NCI-H446 (cell line): ENCODE data around the gene PLPPR5.
"Not testable (repeated sequence)": the region's sequence is repeated elsewhere in the genome, so short reads cannot be mapped to it uniquely, and the experiment has no call there.

Source experiments
- DNase-seq, 2 experiments: peaks; one replicate each; lab custom pipeline; 2025; lab: John Stamatoyannopoulos, UW

PLPPR5 gene

DNA sequence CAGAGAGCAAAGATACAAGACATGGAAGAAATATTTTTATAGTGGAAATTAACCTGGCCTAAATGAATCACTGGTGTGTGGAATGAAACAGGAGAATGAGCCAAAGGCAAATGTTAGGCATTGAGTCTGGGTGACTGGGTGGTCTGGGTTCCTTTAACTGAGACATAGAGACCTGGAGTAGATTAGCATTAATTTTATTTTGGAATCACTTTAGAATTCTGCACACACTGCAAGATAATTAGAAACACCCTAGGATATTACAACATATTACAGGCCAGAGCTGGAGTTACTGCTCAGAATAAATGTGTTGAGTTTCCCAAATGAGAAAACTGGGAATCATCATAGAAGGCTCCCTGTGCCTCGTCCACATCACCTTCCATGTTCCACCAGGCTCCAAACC lies 85.5 kb downstream of the PLPPR5 start:
- DNase-seq, result no peak

DNA sequence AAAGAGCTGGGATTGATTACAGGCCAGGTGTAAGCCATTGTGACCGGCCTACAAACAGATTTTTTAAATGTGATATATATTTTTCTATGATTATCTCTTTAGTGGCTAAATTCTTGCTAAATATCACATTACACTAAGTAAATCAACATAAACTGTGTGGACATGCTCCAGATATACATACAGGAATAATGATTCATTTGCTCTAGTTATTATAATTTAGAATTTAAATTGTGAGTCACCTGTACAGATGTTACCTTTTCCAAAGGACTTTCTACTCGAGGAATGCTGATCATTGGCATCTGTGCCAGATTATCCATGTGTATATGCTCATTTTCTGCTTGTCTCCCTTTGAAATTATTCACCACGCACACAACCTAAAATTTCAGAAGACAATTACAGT lies 90.1 kb downstream of the PLPPR5 start:
- DNase-seq, result no peak

DNA sequence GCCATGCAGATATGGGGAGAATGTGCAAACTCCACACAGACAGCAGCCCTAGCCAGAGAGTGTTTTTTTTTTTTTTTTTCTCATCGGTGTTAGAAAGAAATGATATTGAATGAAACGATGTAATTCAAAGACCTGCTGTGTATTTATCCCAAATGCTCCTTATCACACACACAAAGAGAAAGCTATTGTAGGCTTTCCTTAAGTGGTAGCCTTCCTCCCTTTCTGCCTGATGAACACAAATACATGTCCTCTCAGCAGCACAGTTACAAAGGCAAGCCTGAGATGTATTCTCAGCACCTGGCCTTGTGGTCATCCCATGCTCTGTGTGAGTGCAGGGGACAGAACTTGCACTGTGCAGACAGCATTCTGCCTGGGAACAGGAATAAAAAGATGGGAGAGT lies 93.8 kb downstream of the PLPPR5 start:
- DNase-seq, result no peak

DNA sequence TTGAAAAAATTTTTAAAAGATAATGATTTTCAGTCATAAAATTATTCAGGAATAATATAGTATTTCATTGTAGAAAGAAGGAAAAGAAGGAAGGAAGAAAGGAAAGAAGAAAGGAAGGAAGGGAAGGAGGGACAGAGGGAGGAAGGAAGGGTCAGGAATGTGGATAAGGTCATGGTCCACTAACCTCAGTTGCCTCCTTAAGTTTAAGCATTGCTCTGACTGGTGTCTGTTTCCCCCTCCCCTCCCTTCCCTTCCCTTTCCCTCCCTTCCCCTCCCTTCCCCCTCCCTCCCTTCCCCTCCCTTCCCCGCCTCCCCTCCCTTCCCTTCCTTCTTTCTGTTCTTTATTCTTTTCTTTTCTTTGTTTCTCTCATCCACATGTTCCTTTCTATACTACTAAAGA lies 95.7 kb downstream of the PLPPR5 start:
- DNase-seq, result no peak

DNA sequence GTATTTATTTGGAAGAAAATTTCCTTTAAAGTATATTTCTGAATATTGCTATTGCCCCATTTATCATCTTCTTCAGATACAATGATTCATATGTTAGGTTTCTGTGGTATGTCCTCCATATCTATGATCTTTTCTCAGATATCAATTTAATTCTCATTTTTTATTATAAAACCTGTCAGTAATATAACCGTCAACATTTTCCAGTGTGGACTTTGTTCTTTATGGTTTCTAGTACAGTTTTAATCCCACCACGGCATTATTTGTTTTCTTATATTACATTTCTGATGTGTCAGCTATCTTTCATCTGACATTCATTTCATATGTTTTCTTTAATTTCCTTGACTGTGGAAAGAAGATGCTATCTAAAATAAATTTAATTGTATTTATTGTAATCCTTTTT lies 97.9 kb downstream of the PLPPR5 start:
- DNase-seq, result no peak

DNA sequence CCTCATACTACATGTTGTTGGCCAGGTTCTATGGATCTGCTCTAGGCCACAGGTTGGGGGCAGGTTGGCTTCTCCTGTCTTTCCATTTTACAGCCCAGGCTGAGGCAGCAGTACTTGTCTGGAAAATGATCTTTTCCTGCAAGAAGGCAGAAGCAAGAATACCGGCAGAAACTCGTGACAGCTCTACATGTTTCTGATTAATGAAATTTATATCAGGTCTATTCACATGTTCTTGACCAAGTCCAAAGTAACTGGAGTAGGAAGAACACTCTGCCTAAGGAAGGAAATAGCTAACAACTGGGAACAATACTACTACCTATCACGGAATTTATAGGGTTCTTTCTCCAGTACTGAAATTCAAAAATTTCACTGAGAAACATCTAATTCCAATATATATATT lies 98.3 kb downstream of the PLPPR5 start:
- DNase-seq, result no peak

DNA sequence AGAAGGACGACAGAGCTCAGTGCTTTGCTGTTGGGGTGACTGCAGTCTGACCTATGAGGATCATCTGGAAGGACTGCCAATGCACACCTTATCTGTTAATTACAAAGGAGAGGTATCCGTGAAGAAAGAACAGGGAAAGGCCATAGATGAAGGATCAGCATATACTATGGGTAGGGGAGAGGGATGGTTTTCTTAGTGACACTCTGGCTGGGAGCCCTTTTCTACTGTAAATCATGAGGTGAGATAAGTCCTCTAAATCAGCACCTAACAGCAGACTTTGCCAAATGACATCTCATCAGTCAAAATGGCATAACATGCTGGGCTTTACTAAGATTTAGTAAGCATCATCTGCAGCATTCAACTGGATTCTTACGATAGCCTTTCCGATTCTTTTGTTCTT lies 100.0 kb downstream of the PLPPR5 start:
- DNase-seq, result no peak

DNA sequence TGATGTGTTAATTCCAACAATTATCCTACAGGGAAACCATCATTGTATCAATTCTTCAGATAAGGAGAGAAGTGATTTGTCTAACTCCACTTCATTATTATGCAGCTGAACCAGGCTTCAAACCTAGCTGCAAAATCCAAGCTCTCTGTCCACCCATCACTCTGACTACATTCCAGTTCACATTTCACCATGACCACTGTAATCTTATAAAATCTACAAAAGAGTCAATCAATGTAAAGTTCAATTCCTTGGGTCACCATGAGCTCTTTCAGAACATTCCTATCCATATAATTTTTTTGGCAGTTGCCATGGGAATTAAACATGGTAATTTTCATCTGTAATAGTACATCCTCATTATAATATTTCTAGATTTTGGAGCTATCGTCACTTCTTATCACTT lies 100.9 kb downstream of the PLPPR5 start:
- no peak for DNase-seq

DNA sequence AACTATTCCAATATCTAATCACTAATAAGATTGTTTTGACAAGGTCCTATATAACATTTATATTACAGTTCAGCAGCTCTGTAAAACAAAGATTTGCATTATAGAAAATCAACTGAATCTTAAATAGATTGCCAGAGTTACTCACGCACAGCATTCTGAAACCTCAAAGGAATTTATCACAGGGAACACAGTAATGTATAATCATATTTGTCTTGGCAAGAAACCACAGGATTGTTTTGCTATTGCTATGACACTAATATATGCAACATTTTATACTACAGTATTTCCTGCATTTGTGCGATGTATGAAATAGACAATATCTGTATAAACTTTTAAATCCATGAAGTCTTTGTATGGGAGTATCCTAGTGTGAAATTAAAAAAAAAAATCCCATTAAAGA lies 101.4 kb downstream of the PLPPR5 start:
- DNase-seq, result no peak

DNA sequence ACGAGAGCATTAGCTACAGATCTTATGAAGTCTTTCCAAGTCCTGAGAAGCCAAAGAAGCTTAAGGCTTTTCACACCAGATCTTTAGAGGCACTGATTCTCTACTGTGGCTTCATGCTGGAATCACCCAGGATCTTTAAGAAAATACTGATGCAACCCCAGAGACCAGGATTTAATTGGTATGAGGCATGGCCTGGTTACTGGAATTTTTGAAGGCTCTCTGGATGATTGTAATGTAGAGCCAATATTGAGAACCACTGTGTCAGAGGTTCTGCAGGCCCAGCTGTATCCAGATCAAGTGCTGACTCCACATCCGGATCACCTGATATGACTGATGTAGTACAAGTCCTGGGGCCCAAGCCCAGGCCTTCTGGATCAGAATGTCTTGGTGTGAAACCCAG lies 105.7 kb downstream of the PLPPR5 start:
- DNase-seq, result no peak

DNA sequence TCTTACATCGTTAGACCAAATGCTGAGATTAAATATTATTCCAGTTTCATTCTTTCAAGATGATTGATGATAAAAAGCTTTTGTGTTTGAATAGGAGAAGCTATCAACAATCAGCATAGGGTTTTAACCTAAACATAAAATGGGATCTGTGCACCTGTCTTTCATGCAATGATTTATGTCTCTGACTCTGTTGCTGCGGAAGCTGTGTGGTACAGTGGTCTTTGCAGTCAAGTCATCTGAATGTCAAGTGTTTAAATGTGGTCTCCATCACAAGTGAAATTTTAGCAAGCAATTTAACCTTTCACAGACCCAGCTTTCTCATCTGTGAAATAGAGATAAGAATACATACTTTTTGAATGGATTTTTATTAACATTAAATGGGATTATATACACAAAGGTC lies 107.2 kb downstream of the PLPPR5 start:
- no peak for DNase-seq

DNA sequence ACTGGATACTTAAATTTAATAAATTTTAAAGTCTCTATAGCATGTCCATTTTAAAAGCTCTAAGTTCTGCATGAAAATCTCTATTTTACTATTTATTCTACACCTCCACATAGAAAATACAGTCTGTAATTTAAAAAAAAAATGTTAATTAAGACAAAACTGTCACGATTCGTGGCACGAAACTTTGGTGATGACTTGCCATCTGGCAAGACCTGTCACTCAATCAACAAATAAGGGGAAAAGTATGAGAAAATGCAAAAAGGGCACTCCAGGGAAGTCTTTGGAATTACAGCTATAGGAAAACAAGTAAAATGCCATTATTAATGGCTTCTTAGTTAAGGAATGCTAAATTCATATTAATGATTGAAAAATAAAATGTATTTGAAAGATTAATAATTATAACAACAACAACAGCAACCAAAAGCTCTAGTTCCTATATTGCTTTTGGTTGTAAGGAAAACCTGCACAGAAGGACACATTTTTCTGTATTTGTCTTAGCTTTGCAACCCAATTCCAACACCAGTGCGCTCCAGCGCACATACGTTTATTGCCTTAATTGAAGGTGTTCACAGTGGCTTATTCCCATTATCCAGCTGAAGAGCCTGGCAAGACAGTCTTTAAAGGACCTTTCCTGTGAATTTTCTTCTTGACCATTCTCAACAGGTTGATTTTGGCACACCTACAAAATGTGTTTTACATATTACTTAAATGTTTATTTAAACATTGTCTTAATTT lies 107.8 kb downstream of the PLPPR5 start:
- DNase-seq, result no peak

DNA sequence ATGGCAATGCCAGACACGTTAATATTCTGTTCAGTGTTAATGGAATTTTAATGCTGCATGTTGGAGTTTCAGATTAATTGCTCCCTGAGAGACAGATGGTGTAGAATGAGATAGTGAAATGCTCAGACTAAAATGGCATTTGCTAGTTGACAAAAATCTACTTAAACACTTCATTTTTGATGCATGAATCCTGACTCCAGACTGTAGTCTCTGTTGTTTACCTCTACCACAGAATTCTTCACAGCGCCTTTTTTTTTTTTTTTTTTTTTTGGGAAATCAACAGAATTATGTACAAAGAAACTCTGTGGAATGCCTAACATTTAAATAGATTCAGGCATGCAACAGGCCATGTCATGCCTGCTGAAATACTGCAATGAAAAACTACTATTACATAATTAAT lies 111.3 kb downstream of the PLPPR5 start:
- DNase-seq, result peak; percentile 21 to 46

DNA sequence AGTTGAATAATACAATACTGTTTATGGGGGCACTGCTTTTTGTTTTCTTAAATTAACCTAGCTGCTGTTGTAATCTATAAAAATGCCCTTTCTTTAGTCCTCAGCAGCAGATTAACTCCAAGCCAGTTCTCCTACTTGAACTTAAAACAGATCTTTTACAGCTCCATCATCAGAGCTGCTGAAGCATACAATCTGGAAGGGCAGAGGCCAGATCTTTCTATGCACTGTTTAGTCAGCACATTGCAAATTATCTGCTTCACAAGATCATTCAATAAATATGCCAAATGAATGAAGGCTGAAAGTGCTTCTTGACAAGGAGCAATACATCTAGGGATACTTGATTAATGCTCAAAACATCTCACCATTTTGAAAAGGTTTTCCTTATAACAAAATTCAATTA lies 115.8 kb downstream of the PLPPR5 start:
- peak; percentile 44 to 71 for DNase-seq

DNA sequence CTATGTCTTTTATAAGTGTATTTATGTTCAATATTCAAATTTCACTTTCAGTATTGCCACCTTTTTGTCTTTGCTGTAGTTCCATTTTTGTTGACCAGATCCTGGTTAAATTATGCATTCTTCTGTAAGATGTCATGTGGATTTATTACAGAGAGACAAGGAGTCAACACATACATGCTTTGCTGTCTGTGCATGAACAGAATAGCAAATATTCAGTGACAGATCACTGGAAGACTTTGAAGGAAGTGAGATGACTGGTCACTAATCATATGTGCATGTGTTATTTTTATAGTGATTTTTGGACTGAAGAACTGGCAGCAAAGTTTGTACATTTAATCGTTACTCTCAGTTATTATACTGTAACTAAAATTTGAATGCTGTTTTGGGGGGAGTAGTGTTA lies 117.2 kb downstream of the PLPPR5 start:
- DNase-seq, result no peak

DNA sequence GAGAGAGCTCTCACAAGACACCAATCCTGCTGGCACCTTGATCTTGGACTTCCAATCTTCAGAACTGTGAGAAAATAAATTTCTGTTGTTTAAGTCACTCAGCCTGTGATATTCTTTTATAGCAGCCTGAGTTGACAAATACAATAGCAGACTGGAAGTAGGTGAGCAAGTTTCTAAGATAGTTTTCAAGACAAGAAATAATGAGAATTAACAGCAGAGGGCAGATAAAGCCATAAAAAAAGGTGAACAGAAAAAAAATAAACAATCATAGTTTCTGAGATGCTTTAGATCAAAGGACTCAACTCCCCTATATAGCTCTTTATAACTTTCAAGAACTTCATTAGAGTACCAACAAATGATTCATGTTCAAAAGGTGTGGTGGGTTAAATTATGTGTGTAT lies 119.8 kb downstream of the PLPPR5 start:
- no peak for DNase-seq

DNA sequence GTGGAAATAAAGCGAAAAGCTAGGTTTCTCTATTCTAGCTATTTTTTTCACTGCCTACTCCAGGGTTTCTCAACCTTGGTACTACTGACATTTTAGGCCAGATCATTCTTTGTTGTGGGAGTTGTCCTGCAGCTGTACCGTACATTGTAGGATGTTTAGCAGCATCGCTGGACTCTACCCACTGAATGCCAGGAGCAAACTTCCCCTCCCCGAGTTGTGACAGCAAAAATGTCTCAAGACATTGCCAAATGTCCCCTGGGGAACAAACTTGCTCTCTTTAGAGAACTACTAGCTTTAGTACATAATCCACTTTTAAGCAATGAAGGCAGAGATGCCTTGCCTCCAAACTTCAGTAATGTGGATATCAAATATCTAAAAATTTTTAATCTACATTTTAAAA lies 122.8 kb downstream of the PLPPR5 start:
- DNase-seq, result no peak

DNA sequence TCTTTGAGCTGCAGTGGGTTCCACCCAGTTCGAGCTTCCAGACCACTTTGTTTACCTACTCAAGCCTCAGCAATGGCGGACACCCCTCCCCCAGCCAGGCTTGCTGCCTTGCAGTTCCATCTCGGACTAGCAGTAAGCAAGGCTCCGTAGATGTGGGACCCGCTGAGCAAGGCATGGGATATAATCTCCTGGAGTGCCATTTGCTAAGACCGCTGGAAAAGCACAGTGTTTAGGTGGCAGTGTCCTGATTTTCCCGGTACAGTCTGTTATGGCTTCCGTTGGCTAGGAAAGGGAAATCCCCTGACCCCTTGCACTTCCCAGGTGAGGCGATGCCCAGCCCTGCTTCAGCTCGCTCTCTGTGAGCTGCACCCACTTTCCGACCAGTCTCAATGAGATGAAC lies 123.4 kb downstream of the PLPPR5 start:
- not testable (repeated sequence) for DNase-seq

DNA sequence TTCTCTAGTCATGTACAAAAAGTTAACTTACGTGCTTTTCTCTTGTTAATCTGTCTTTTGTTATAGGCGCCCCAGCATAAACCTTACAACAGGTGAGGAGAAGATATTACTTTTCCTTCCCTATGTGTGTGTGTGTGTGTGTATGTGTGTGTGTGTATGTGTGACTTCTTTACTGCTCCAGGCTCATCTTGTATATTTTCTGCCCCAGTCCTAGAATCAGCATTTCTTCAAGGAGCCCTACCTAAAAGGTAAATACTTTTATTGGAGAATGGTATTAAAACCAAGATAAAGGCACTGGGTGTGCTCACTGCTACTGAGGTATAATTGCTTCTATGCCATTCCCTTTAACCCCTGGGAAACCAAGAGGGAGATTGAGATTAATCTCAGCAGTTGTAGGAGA lies 129.8 kb downstream of the PLPPR5 start:
- no peak for DNase-seq

DNA sequence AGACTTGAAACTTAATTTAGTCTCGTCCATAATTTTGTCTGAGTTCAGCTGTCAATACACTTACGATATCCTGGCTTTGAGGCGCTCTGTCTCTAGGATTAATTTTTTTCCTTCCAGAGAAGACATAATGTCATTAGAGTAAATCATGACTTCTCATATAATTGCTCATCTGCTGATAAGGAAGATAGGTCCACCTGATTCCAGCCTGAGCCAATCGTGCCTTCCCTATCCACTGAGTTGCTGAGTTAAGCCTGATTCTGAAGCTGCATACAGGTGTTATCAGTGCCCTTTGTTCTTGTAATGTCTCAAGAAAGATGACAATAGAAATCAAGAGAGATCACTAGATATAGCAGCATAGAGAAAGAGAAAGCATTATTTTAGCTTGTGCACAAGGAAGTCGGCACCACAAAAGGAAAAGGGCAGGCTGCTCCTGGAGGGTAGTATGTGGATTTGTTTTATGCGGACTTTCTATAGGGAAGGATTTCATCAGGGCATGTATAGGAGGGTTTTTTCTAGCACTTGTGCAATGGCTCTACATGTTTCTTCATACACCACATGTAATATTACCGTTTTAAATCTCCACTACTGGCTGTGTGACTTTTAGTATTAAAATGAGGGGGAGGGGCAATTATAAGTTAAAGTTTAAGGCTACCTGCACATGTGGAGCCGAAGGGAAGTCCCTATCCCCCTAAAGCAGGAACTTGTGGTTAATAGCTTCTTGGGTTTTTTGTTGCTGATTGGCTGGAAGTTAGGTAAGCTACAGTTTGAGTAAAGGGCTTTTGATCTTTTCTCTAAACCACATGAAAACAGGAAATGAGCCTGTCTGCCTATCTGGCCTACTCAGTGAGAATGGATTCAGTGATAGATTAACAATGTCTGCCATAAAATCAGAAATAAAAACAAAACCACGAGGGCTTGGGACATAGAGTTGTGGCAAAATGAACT lies 133.4 kb downstream of the PLPPR5 start:
- DNase-seq, result no peak

DNA sequence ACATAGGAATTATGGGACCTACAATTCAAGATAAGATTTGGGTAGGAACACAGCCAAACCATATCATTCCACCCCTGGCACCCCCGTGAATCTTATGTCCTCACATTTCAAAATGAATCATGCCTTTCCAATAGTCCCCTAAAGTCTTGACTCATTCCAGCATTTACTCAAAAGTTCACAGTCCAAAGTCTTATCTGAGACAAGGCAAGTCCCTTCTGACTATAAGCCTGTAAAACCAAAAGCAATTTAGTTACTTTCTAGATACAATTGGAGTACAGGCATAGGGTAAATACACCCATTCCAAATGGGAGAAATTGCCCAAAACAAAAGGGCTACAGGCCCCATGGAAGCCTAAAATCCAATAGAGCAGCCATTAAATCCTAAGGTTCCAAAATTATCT lies 138.9 kb downstream of the PLPPR5 start:
- no peak for DNase-seq

DNA sequence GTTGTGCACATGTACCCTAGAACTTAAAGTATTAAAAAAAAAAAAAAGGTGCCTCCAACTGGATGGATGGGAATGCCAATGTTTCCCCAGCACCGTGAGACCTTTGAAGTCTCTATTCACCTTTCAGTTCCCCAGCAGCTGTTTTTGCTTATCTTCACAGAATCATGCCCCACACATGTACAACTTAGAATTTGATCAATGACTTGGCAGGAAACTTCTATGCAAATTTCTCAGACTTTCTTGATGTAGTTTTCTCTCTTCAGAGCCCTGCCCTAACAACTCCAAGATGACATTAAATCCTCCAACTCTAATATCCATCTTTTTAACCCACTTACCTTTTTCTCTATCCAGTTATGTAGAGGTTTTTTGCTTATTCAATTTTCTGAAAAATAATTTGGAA lies 144.3 kb downstream of the PLPPR5 start:
- no peak for DNase-seq

DNA sequence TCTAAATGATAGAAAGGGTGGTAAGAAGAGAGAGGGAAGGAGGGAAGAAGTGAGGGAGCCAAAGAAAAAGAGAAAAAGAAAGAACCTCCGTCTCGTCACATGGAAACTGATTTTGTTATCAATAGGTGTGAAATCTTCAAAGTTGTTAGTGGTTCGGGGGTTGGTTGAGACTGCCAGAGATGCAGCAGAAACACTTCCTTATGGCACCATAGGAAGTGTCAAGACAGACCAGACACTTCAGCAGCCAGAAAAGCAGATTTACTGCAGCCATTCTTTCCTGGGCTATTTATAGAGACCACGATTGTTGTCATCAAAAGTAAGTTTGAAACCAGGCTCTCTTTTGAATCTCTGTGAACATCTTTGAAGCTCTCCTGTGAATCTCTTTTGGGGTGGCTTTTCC lies 150.5 kb downstream of the PLPPR5 start:
- no peak for DNase-seq
